Inflammatory macrophage treated with lipopolysaccharide for 1 hour (primary cell): ENCODE measurements around the gene PRR5L.
A peak's percentile ranks its signal among the peaks of the same experiment; 100 is the strongest.
"Not testable (repeated sequence)": the region's sequence is repeated elsewhere in the genome, so short reads cannot be mapped to it uniquely, and the experiment has no call there.

Experiments
- DNase-seq, 2 donors: peaks; one replicate each; pipeline ENCODE4 v3.0.0-alpha.2; 2020 to 2022

PRR5L gene

GRCh38 chr11:36281850-36282249 is 14.2 kb upstream of the PRR5L start:
- DNase-seq: no peak

DNA sequence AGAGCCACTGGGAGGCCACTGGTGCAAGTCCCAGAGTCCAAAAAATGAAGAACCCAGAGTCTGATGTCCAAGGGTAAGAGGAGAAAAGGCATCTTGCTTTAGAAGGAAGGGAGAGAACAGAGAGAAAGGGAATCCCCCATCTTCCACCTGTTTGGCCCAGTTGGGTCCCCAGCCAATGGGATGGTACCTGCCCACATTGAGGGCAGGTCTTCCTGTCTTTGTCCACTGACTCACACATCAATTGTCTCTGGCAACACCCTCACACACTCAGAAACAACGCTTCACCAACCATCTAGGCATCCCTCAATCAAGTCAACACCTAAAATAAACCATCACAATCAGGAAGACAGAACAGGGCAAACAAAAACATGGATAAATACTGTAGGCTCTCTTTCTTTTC is 13.2 kb upstream of the PRR5L start:
- DNase-seq: no peak

GRCh38 chr11:36288442-36289225 is 7.5 kb upstream of the PRR5L start:
- peak; percentile 61 to 65 for DNase-seq

GRCh38 chr11:36289226-36289852 is 6.7 kb upstream of the PRR5L start, which contains the start of gene COMMD9:
COMMD9 (minus strand) TSS chr11:36289424; CDS start chr11:36289412, 12 bp downstream.
- peak; percentile 91 to 92 for DNase-seq

DNA sequence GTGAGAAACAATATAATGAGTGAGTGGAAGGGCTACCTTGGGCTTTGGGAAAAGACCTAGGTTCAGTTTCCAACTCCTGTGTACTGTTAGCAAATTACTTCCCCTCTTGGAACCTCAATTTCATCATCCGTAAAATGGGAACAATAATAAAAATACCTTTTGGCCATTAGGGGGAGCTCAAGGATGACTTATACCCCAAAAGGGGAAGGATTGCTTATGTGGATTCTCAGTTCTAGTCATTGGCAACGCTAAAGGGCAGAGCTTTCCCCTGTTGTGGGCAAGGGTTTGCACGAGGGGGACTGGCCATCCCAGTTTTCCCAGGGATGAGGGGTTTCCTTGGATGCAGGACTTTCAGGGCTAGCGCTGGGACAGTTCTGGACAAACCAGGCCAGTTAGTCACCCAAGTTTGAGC is 3.8 kb upstream of the PRR5L start:
- DNase-seq: peak; percentile 67 to 97

GRCh38 chr11:36296884-36297543 is 926 bp downstream of the PRR5L start:
- peak; percentile 44 to 56 for DNase-seq

- no peak for DNase-seq
Measured at GRCh38 chr11:36300650-36301049, 4.6 kb downstream of the PRR5L start.

GRCh38 chr11:36304351-36304750 is 8.3 kb downstream of the PRR5L start:
- DNase-seq: peak; percentile 54 to 59

GRCh38 chr11:36305047-36305446 is 9.0 kb downstream of the PRR5L start:
- no peak for DNase-seq

DNA sequence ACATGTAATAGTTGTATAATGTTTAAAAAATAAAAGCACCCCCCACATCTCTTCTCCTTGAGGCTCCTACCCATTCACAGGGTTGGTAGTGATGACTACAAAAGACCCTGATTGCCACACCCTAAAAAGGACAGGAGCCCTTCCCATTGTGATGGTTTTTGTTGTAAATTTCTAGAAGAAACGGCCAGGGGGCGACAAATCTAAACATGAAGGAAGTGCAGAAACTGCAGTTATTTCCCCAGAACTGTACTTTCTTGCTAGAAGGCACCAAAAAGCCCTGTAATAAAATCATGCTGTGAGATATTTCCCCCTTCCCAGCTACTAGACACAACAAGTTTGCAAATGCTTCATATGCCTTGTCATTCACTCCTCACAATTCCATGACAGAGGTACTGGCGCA is 10.8 kb downstream of the PRR5L start:
- DNase-seq: peak; percentile 57 to 76

- no peak for DNase-seq
Measured at GRCh38 chr11:36308577-36308976, 12.5 kb downstream of the PRR5L start.

- DNase-seq: no peak
Measured at GRCh38 chr11:36309779-36310178, 13.7 kb downstream of the PRR5L start.

GRCh38 chr11:36311926-36312595 is 16.0 kb downstream of the PRR5L start:
- no peak for DNase-seq

GRCh38 chr11:36312611-36313472 is 16.8 kb downstream of the PRR5L start:
- DNase-seq: no peak

GRCh38 chr11:36313750-36314433 is 17.8 kb downstream of the PRR5L start:
- DNase-seq: peak in 1 of 2 donors; percentile 19

DNA sequence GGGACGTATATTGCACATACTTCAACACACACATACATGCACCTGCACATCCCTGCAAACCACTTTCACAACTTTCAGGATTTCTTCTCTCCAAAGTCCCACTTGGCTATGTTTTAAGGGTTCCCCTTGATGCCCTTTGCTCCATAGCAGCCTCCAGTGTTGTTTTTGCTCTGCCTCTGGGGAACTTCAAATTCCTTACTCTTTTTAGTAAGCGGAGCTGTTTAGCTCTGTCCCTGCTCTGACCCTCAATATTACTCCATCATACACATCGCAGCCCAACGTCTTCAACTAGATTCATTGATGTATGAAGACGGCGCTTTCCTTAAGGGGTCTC is 18.3 kb downstream of the PRR5L start:
- no peak for DNase-seq

DNA sequence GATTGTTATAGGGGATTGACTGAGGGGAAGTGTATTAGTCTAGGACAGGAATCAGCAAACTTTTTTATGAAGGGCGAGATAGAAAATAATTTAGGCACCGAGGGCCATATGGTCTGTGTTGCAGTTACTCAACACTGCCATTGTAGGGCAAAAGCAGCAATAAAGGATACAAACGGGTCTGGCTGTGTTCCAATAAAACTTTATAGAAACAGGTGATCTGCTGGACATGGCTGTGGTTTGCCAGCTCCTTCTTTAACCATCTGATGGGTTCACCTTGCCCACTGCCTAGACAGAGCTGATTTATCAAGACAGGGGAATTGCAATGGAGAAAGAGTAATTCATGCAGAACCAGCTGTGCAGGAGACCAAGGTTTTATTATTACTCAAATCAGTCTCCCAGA is 20.0 kb downstream of the PRR5L start:
- no peak for DNase-seq

GRCh38 chr11:36317992-36318391 is 21.9 kb downstream of the PRR5L start:
- DNase-seq: no peak

GRCh38 chr11:36324956-36325355 is 28.9 kb downstream of the PRR5L start:
- not testable (repeated sequence) for DNase-seq

- not testable (repeated sequence) for DNase-seq
Measured at GRCh38 chr11:36325403-36325802, 29.3 kb downstream of the PRR5L start.

DNA sequence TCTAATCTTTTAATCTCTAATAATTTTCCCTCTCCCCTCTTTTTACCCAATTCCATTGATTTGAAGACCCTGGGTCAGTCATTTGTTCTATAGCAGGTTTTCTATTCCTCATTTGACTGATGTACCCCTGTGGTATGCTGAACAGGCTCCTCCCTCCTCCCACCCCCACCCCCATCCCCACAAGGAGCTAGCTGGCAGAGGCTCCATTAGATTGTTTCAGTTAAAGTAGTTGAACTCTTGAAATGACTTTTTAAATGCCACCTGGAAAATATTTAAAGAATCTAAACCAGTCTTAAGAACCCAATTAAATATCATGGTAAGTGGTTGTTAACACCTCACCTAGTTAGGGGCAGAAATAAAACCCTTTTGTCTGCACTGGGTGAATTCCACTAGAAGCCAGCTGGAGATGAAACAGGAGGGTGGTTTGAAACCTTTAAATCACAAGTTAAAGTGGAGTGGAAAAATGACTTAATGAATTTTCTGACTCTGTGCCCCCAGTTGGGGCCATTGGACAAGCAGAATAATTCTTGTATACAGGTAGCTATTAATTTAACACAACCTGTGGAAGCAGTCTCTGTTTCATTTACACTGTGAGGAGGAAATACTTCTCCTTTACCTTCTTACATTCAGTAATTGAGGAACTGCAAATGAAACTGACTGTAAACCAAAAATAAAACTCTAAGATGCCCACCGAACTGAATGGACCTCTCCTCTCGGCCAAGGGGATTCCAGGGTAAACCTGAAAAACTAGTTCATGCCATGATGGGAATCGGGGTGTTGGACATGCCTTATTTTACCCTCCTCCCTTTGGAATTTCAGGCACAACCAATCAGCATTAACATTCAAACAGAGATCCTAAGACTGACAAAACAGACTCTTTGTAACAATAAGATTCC is 30.7 kb downstream of the PRR5L start:
- DNase-seq: no peak
